HL-60 (cell line): Measurements from ENCODE around the gene IMPACT.

ENCODE experiments used
- POLR2AphosphoS5 ChIP-seq: IDR thresholded peaks from 2 replicates; pipeline ENCODE4 v1.6.1; 2012; ENCODE audit warnings: low read depth
- REST ChIP-seq: IDR thresholded peaks from 2 replicates; pipeline ENCODE4 v1.6.1; 2012; ENCODE audit warnings: low read depth; ENCODE audit not compliant: insufficient replicate concordance
- SPI1 ChIP-seq: IDR thresholded peaks from 2 replicates; pipeline ENCODE4 v1.6.1; 2012; ENCODE audit warnings: low read depth, mild to moderate bottlenecking, borderline replicate concordance
- TF ChIP-seq, protein P1 (sequence below): IDR thresholded peaks from one replicate; pipeline ENCODE4 v1.5.1; 2011; ENCODE audit warnings: low read length, control low read depth, inconsistent platforms; ENCODE audit not compliant: insufficient read depth

- TF ChIP-seq, protein P1, sequence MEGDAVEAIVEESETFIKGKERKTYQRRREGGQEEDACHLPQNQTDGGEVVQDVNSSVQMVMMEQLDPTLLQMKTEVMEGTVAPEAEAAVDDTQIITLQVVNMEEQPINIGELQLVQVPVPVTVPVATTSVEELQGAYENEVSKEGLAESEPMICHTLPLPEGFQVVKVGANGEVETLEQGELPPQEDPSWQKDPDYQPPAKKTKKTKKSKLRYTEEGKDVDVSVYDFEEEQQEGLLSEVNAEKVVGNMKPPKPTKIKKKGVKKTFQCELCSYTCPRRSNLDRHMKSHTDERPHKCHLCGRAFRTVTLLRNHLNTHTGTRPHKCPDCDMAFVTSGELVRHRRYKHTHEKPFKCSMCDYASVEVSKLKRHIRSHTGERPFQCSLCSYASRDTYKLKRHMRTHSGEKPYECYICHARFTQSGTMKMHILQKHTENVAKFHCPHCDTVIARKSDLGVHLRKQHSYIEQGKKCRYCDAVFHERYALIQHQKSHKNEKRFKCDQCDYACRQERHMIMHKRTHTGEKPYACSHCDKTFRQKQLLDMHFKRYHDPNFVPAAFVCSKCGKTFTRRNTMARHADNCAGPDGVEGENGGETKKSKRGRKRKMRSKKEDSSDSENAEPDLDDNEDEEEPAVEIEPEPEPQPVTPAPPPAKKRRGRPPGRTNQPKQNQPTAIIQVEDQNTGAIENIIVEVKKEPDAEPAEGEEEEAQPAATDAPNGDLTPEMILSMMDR, result no peak
- TF ChIP-seq SPI1 (peak; percentile 77), POLR2AphosphoS5 (no peak), REST (no peak)
Measured at GRCh38 chr18:24443870-24444269, 17.4 kb downstream of the IMPACT start.
